ENCODE measurements around the gene TMPRSS11E.
"Not testable (repeated sequence)": the region's sequence is repeated elsewhere in the genome, so short reads cannot be mapped to it uniquely, and the experiment has no call there.

Gene TMPRSS11E

GRCh38 chr4:68447201-68447600 is at the start of gene TMPRSS11E:
Gene TMPRSS11E (plus strand): TSS chr4:68447463. CDS start chr4:68447513, 50 bp downstream.
- DNase-seq, result no peak

DNA sequence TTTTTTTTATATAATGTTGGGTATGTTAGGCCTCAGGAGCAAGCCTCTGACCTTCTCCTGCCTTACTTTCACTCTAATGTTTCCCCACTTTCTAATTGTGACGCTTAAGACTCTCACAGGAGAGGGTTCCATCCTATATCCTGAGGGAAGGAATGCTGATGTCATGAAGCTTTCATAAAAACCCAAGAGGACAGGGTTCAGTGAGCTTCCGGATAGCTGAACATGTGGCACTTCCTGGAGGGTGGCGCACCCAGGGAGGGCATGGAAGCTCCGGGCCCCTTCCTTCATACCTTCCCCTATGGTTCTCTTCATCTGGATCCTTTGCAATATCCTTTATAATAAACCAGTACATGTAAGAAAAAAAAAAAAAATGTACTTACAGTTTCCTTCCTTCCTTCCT is 48.0 kb upstream of the TMPRSS11E start:
- DNase-seq, result no peak

DNA sequence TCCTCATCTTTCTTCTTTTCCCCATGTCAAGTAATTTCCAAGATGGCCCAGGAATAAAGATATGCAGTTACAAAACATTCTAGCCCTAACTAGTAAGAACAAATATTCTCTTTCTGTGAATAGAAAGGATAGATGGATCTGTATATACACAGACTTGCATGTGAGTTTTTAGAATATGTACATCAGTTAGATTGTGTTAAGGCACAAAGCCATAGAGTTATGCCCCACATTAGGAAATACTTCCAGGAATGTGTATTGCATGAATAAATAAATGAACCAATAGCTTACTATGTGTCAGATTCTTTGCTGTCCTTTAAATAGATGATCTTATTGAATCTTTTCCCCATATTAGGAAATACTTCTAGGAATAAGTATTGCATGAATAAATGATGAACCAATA is 46.0 kb upstream of the TMPRSS11E start:
- no peak for DNase-seq

- no peak for DNase-seq
These were observed 43.1 kb upstream of the TMPRSS11E start for GRCh38 chr4:68404153-68404552.

DNA sequence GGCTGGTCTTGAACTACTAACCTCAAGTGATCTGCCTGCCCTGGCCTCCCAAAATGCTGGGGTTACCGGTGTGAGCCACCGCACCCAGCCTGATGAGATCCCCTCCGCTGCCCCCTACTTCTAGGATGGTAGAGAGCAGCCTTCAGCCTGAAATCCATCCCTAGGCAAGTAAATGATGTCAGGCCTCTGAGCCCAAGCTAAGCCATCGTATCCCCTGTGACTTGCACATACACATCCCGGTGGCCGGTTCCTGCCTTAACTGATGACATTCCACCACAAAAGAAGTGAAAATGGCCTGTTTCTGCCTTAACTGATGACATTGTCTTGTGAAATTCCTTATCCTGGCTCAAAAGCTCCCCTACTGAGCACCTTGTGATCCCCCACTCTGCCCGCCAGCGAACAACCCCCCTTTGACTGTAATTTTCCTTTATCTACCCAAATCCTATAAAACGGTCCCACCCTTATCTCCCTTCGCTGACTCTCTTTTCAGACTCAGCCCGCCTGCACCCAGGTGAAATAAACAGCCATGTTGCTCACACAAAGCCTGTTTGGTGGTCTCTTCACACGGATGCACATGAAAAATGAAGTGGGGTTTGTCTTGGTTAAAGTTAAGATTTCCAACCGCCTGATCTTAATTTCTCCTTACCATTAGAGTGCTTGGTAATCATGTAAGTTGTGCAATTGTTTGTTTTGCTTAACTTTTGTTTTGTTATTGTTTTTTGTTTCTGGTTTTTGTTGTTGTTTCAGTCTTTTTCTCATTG is 41.4 kb upstream of the TMPRSS11E start:
- not testable (repeated sequence) for DNase-seq

- DNase-seq, result no peak
These were observed 40.8 kb upstream of the TMPRSS11E start for GRCh38 chr4:68406479-68406859.

- DNase-seq, result not testable (repeated sequence)
These were observed 40.0 kb upstream of the TMPRSS11E start for GRCh38 chr4:68407015-68407867.

GRCh38 chr4:68407868-68408190 is 39.4 kb upstream of the TMPRSS11E start:
- DNase-seq, result no peak

DNA sequence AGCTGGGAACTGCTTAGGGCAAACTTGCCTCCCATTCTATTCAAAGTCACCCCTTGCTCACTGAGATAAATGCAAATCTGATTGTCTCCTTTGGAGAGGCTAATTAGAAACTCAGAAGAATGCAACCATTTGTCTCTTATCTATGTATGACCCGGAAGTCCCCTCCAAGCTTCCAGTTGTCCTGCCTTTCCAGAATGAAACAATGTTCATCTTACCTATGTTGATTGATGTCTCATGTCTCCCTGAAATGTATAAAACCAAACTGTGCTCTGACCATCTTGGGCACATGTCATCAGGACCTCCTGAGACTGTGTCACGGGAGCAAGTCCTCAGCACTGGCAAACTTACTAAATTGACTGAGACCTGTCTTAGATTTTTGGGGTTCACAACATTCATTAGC is 37.1 kb upstream of the TMPRSS11E start:
- no peak for DNase-seq

- no peak for DNase-seq
These were observed 36.6 kb upstream of the TMPRSS11E start for GRCh38 chr4:68410643-68411042.

DNA sequence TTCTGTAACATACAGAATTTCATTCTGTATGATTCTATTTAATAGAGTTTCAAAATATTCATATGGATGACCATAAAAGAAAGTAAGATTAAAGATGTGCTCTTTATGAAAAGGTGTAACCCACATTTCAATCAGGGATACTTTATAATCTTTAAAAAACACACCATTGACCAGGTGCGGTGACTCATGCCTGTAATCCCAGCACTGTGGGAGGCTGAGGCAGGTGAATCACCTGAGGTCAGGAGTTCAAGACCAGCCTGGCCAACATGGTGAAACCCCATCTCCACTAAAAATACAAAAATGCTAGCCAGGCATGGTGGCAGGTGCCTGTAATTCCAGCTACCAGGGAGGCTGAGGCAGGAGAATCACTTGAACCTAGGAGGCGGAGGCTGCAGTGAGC is 35.2 kb upstream of the TMPRSS11E start:
- not testable (repeated sequence) for DNase-seq

DNA sequence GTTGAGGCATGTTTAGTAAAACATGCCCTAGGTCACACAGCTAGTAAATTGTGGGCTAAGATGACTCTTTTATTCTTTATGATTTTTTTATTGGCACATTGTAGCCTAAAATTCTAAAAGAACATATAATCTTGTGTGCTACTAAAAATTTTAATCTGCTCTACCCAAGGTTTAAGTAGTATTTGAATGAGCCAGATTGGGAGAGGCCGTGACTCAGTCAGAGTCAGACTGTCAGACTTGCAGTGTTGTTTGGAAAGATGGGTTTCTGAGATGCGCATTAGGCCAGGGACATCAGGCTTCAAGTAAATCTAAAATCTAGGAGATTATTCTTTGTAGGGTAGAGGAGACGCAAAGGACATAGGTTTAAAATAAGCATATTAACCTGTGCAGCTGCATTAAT is 30.7 kb upstream of the TMPRSS11E start:
- DNase-seq, result no peak

DNA sequence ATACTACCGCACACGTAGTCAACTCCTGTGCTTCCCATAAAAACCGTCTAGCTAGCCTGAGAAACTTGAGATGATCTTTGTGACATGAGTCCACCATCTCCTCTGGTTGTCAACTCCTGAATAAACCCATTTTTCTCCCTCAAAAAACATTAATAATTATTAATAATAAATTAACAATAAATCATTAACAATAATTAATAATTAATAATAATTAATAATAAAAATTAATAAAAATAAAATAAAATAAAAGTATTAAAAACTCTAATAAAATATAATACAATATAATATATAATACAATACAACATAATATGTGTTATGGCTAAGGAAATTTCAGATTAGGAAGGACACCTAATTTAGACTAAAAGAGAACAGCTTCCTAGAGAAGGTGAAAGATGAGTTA is 20.7 kb upstream of the TMPRSS11E start:
- no peak for DNase-seq

GRCh38 chr4:68430337-68430736 is 16.9 kb upstream of the TMPRSS11E start:
- no peak for DNase-seq

GRCh38 chr4:68432320-68432719 is 14.9 kb upstream of the TMPRSS11E start:
- no peak for DNase-seq

- DNase-seq, result no peak
These were observed 13.7 kb upstream of the TMPRSS11E start for GRCh38 chr4:68433582-68433981.

GRCh38 chr4:68434277-68434676 is 13.0 kb upstream of the TMPRSS11E start:
- no peak for DNase-seq

GRCh38 chr4:68434836-68435235 is 12.4 kb upstream of the TMPRSS11E start:
- DNase-seq, result no peak

DNA sequence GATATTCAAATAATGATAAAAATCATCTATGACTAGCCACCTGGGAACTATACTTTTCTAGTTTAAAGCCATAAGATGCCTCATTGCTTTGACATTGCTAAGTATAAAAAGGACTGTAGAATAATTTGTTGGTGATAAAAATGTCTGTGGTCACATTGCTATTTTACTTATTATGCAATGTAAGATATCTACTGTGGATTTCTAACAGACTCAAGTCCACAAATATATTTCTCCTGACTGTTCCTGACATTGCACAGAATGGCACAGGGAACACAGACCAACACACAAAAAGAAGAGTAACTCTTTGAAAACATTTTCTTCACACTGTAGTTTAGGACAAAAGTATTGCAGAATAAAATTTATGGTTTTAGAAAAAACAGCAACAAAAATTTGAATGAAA is 2.2 kb upstream of the TMPRSS11E start:
- no peak for DNase-seq

GRCh38 chr4:68451246-68452211 is 4.3 kb downstream of the TMPRSS11E start:
- DNase-seq, result no peak

DNA sequence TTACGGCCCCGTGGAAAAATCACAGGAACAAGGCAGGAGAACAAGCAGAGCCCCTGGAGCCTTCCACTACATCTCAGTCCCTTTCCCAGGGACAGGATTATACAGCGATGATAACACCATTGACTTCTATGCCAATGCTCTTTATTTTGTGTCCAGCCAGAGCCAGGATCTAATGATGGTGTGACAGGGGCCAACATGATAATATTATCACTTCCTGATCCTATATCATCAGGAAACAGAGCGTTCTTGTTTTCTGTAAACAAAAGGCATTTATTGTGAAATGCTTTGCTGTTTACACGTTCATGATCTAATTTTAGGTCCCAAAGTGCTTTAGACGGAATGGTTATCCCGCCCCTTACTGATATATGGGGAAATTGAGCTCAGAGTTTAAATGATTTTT is 12.8 kb downstream of the TMPRSS11E start:
- no peak for DNase-seq

DNA sequence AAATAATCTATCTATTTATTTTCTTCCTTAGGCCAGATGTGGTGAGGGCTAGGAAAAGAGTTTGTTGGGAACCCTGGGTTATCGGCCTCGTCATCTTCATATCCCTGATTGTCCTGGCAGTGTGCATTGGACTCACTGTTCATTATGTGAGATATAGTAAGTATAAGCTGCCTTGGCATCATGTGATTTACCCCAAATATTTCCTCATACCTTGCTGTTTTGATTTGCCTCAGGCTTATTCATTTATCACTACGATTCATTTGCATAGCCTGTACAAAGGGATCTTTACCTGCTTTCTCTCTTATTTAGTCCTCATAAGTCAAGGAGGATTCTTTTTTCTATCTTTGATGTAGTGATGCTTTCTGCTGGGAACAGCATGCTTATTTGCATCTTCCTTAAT is 14.5 kb downstream of the TMPRSS11E start:
- no peak for DNase-seq

- no peak for DNase-seq
These were observed 15.4 kb downstream of the TMPRSS11E start for GRCh38 chr4:68462691-68463090.
